DLD1 (cell line): ENCODE measurements around the gene WDFY1.

Source experiments
- in situ Hi-C: cut with HindIII; loops from 2 replicates; pipeline ENCODE4 v1.10.0; 2017; ENCODE audit warnings: low sequenced_read_pairs

WDFY1 gene

DNA sequence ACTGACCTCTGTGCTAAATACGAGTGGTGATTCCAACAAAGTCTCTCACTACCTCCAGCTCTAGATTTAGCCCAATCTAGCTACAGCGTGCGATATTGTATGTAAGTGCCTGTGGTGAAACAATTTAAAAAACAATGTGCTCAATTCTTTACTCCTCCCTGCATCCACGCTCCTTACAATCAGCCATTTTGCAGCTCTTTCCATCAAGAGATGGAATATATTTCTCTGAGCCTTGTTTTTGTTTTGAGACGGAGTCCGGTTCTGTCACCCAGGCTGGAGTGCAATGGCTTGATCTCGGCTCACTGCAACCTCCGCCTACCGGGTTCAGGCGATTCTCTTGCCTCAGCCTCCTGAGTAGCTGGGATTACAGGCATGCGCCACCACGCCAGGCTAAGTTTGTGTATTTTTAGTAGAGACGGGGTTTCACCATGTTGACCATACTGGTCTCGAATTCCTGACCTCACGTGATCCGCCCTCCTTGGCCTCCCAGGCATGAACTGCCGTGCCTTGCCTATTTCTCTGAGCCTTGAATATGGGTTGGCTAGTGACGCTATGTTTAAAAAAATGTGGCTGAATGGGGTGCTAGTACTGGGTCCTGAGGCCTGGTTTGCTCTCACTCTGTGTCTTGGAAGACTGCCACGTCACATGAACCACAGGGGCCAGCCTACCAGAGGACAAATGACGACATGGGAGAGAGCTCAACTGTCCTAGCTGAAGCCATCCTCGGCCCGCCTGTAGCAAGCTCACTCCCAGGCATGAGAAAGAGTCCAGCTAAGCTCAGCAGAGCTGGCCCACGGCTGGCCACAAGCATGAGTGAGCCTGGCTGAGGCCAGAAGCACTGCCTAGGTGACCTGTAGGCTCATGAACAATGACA is 14.8 kb downstream of the WDFY1 start:
- in situ Hi-C loops = no loop called here

- in situ Hi-C loops = no loop called here
Observed at GRCh38 chr2:223929571-223930102, 15.5 kb downstream of the WDFY1 start.

DNA sequence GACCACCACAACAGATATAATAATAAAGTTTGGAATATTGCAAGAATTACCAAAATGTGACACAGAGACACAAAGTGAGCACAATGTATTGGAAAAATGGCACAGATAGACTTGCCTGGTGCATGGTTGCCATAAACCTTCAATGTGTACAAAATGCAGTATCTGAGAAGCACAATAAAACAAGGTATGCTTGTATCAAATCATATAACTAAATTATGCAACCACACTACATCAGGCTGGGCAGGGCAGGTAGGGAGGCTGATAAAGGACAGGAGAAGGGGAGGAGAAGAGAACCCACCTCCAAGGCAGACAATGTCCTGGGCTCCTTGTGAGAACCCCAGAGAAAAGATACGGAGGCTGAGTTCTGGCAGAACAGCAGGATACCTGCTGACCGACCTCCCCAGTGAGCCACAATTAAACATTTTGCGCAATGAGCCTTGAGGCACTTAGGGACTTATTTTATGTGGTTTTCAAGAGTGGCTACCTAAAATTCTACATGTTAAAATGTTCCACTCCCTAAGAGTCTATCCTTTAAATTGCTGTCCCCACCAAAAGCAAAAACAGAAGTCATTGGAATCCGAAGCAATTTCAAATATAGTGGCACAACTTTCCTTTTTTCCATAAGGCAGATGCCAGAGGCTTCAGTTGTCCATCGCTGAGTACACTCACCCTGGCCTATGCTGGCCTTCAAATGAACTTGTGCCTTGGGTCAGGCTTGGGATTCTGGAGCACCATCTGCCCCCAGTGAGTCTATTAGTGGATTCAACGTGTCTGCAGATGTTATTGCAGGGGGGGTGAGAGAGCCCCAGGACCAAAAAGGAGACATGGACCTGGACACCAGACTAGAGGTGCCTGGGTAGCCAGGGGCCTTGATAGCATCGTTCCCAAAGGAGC is 16.8 kb downstream of the WDFY1 start:
- in situ Hi-C loops = no loop called here

GRCh38 chr2:223925106-223925505 is 20.0 kb downstream of the WDFY1 start:
- in situ Hi-C loops = no loop called here

- in situ Hi-C loops = no loop called here
Observed at GRCh38 chr2:223923976-223924375, 21.2 kb downstream of the WDFY1 start.

GRCh38 chr2:223922308-223922707 is 22.8 kb downstream of the WDFY1 start:
- in situ Hi-C loops = no loop called here

- in situ Hi-C loops = no loop called here
Observed at GRCh38 chr2:223921204-223921603, 23.9 kb downstream of the WDFY1 start.

GRCh38 chr2:223920109-223920508 is 25.0 kb downstream of the WDFY1 start:
- in situ Hi-C loops = no loop called here

GRCh38 chr2:223918671-223919134 is 26.4 kb downstream of the WDFY1 start:
- in situ Hi-C loops = no loop called here

GRCh38 chr2:223916181-223916920 is 28.8 kb downstream of the WDFY1 start:
- in situ Hi-C loops = no loop called here

GRCh38 chr2:223915071-223915470 is 30.1 kb downstream of the WDFY1 start:
- in situ Hi-C loops = no loop called here

DNA sequence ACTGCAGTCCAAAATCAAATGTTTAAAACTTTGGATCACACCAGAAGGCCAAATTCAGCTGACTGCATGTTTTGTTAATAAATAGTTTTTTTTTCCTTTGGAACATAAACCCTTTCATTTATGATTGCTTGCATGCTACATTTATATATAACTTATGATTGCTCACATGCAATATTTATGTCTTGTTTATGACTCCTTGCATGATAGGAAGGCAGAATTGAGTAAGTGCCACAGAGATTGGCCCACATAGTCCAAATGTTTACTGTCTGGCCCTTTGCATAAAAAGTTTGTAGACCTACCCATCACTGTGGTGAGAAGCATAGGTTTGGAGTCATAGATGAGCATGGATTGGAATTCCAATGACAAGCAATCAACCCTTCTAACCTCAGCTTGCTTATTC is 30.8 kb downstream of the WDFY1 start:
- in situ Hi-C loops = no loop called here

DNA sequence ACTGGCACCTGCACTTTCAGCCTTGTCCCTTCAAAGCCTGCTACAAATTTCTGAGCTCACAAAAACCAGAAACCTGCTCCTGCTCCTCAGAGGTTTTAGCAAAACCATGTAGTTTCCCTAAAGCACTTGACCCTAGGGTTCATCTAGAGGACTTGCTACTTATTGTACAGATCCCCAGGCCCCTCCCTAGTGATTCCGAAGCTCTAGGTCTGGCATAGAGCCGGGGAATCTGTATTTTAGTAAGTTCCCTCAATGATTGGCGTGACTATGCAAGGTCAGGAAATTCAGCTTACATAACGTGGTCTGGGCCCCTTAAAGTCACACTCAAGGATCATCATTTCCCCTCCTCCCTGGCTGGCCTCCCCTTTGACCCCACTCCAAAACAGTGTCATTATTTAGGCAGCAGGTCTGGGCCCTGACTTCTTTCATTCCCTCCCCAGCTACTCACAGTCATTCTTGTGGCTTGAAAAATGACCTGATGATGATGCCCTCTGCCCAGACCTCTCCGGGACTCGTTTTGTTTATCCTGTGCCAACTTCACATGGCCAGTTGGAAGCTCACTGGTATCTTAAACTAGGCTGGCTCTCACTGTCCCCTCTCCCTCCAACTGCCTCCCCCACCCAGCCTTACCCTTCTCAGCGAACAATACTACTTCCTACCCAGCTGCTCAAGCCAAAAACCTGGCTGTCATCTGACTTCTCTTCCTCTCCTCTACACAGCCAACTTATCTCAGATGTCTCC is 36.0 kb downstream of the WDFY1 start:
- in situ Hi-C loops = no loop called here

DNA sequence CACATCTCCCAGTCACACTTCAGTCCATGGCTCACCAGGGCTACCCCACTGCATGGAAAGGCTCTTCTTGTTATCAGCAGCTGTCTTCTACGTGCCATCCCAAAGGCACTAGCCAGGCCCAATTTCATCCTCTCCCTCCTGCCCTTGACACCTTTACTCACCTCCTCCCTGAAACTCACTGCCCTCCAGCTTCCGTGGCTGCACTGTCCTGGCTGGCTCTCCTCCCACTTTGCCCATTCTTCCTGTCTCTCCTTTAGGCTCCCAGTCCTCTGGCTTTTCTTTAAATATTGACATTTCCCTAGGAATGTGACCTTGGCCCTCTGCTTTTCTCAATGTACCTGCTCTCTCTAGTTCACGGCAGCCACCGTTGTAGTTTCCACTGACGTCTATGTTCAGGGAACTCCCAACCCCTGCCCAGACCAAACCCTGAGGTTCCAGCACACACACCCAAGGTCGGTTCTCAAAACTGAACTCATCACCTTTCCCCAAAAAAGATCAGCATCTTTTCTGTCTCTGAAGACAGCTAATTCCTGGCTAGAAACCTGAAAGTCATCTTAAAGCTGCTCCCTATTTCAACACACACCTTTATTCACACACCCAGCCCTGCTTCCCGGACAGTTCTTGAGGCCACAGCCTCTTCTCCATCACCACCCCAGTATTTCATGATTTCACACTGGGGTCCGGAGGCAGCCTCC is 36.7 kb downstream of the WDFY1 start:
- in situ Hi-C loops = no loop called here

DNA sequence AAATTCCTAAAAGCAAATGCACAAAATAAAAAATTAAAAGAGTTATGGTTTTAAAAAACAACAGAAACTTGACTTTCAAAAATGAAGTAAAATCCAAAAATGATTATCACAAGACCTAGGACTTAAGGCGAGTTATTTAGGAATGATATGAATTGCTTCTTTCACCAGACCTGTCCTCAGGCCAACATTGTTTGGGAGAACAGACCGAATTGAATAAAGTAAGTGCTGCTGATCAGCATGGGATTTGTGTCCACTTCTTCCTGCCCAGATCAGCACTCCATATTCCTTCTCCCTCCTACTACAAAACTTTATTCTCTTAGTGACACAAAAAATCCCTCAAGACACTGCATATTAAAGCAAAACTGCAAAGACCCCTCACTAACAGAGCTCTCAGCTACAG is 39.1 kb downstream of the WDFY1 start:
- in situ Hi-C loops = no loop called here

GRCh38 chr2:223901854-223902253 is 43.3 kb downstream of the WDFY1 start:
- in situ Hi-C loops = no loop called here

DNA sequence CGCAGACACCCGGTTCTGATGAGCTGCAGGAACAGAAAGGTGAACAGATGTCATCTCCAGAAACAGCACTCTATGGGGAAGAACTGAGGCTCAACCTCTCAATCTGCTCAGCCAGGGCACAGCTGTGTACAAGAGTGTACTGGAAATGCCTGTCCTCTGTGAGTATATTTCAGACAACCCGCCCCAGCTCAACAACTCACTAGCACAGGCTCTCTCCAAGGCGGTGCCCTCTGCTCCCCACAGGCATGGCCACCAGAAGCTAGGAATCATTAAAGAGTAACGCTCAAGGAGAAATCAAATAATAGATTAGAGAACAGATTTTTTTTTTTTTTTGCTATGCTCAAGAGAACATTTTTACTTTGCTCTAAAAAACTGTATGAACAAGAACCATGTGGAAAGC is 43.8 kb downstream of the WDFY1 start:
- in situ Hi-C loops = no loop called here

- in situ Hi-C loops = no loop called here
Observed at GRCh38 chr2:223900531-223900930, 44.6 kb downstream of the WDFY1 start.

DNA sequence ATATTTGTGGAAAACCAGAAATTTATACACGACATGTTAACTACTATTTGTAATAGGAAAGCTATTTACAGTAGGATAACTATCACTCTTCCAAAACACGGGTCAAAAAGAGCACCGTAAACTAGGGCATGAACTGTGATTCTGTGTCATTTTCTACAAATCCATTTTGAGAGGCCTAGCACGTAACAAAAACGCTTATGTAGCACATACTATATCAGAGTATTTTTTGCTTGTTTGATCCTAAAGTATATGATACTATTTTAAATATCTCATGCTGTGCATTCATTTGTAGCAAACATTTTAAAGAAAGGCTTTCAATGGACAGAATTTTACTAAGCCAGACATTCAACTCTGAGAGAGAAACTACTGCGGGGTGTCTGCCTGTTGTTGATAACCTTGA is 45.1 kb downstream of the WDFY1 start:
- in situ Hi-C loops = no loop called here
